HG03558 (cell line): ENCODE results near the gene GLCE.
"Not testable (repeated sequence)": the region's sequence is repeated elsewhere in the genome, so short reads cannot be mapped to it uniquely, and the experiment has no call there.

Experiments
- ATAC-seq: cut with Tn5 transposase; IDR thresholded peaks from one replicate; pipeline ENCODE4 v1.9.1; 2021; ENCODE audit warnings: moderate number of reproducible peaks; ENCODE audit not compliant: unreplicated experiment; ENCODE audit errors: extremely low read depth

Gene GLCE

DNA sequence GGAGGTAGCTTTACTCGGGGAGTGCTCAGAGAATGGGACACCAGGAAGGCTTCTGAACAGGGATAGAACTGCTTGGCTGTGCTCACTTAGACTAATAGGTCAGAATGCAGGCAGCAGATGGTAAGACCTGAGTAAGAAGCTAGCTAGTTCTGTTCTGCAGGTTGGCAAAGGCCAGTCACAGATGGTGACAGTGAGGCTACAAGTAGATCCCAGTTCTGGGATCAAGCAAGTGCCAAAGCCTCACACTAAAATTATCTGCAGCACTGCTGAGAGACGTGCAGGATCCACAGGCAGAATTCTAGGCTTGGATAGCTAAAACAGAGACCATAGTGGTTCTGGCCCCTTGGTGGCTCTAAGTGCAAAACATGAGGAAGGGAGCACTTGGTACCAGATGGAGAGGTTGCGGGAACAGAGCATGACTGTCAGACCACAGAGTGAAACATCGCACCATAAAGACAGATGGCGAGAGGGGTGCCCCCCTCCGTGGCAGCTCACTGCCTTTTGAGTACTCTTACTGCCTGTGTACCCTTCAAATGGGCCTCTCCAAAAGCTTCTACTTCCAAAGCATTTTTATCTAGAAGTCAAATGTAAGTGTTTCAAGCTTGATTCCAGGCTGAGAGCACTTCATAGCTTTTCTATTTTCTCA, 3.6 kb upstream of the GLCE start:
- ATAC-seq, result no peak

DNA sequence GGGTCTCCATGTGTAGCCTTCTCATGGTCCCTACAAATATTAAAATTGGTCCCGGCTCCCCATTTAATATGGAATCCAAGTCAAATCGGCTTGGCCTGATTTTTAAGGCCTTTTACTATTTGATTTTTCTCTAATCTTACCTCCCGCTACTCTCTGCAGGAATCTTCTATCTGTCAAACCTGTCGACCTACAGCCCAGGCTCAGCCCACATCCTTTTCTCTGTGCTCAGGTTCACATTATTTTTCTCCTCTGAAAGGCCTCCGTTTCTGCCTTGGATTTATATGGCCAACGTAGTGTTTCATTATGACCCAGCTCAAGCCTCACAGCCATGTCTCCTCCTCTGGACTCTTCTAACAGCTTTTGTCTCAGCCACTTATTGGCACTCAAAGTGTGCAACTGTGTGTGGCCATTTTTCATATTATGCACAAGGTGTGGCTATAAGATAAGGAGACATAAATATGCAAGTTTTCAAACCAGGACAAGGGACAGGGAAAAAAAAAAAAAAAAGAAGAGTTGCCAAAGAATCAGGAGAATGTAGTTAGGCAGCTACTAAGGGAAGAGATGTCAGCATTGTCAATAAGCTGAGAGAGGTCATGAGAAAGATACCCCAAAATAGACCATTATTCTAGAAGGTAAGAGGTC, 2.1 kb upstream of the GLCE start:
- ATAC-seq, result no peak

DNA sequence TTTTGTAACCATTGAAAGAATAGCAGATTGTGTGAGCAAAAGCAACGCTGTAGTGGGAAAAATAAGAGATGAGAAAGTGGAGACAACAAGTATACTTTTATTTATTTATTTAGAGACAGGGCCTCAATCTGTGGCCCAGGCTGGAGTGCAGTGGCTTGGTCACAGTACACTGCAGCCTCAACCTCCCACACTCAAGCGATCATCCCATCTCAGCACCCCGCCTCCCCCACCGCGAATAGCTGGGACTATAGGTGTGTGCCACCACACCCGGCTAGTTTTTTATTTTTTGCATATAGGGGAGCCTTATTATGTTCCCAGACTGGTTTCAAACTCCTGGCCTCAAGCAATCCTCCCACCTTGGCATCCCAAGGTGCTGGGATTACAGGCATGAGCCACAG, 1.6 kb upstream of the GLCE start:
- ATAC-seq, result no peak

DNA sequence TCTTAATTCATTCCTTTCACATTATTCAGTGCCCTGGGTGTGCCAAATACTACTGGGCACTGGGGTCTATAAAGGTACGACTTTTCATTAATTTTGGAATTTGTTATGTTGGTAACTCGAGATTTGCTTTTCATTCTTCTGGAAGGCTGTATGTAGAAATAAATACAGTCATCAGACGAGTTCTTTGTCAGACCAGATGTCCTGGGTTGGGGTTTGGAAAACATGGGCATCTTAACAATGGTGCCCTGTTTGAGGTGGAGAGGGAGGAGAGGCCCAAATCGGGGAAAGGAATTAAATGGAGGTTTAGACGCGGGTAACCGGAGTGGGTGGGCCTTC, 662 bp upstream of the GLCE start:
- ATAC-seq, result no peak

GRCh38 chr15:69161079-69161877, 843 bp downstream of the GLCE start:
- no peak for ATAC-seq

GRCh38 chr15:69161878-69162213, 1.4 kb downstream of the GLCE start:
- ATAC-seq, result no peak

- no peak for ATAC-seq
Measured at GRCh38 chr15:69163141-69163669, 2.8 kb downstream of the GLCE start.

DNA sequence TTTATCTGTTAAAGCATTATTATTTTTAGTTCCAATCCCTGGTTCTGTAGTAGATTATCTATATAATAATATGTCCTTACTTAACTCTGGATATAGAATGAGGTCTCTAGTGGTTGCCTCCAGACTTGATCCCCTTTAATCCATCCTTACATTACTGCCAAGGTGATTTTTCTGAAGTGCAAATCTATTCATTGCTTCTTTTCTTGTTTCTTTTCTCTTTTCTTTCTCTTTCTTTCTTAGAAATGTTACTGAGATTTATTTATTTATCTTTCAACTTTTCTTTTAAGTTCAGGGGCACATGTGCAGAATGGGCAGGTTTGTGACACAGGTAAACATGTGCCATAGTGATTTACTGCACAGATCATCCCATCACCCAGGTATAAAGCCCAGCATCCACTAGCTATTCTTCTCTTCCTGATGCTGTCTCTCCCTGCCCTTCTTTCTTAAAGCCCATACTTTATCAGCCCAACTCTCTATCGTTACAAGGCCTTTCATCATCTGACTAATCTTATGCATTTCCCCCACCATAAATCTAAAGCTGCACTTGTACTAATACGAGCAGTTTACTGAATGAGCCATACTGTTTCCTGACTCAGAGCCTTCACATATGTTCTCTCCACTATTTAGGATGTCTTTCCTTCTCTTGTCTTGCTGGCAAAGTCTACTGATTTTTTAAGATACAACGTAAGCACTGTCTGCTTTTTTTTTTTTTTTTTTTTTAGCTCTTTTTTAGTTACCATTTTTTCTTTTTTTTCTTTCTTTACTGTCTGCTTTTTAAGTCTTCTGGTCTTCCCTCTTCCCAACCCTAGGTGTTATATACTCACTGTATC, 4.6 kb downstream of the GLCE start:
- no peak for ATAC-seq

- no peak for ATAC-seq
Measured at GRCh38 chr15:69165637-69166025, 5.2 kb downstream of the GLCE start.

DNA sequence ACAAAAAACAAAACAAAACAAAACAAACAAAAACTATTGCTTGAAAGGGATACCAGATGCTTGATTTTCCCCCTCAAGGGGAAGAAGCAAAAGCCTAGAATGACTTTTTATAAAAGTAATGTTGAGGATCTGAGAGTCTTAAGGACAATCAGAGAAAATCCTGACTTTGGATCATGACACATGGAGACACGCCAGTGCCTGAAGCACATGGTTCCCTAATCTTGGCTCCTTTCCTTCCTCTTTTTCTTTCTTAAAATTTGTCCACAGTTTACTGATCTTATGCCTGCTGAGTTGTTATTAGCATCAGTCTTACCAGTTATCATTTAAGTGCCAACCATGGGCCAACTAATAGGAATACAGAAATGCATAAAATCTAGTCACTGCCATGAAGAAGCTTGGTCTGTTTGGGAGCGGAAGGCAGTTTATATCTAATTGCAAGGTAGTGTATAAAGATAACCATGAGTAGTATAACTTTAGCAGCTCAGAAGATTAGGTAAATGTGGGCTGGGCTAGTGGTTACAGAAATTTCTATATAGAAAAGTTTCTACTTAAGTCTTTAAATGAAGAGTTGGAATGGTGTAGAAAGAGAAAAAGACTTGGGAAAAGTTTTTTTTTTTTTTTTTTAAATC, 6.9 kb downstream of the GLCE start:
- ATAC-seq, result no peak

DNA sequence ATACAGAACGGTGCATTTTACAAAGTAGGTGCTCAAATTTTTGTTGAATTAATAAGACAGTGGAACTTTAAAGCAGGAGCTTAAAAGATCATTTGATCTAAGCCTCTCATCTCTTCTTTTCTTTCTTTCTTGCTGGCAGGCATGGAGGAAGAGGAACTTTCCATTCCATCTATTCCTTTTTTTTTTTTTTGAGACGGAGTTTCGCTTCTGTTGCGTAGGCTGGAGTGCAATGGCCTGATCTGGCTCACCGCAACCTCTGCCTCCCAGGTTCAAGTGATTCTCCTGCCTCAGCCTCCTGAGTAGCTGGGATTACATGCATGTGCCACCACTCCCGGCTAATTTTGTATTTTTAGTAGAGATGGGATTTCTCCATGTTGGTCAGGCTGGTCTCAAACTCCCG, 7.9 kb downstream of the GLCE start:
- ATAC-seq, result not testable (repeated sequence)

DNA sequence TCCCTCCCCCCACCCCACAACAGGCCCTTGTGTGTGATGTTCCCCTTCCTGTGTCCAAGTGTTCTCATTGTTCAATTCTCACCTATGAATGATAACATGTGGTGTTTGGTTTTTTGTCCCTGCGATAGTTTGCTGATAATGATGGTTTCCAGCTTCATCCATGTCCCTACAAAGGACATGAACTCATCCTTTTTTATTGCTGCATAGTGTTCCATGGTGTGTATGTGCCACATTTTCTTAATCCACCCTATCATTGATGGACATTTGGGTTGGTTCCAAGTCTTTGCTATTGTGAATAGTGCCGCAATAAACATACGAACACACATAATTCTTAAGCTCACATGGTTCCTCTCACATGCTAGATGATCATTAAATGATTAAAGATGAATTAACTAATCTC, 9.1 kb downstream of the GLCE start:
- ATAC-seq, result not testable (repeated sequence)

DNA sequence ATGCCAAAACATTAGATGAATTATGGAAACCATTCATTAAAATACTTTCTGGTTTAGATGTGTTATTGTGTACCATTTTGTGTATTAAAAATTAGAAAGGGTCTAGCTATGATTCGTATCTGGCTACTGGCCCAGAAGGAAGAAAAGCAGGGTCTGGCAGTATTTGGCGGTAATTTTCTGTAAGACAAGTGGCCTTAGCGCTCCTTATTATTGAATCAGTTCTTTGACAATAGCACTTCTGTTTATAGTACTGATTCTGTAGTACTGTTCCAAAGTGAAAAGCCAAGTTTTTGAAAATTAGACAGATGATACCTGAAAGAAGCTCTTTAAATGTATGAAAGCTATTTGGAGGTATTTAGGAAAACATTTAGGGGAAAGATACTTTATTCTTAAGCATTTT, 10.2 kb downstream of the GLCE start:
- no peak for ATAC-seq

DNA sequence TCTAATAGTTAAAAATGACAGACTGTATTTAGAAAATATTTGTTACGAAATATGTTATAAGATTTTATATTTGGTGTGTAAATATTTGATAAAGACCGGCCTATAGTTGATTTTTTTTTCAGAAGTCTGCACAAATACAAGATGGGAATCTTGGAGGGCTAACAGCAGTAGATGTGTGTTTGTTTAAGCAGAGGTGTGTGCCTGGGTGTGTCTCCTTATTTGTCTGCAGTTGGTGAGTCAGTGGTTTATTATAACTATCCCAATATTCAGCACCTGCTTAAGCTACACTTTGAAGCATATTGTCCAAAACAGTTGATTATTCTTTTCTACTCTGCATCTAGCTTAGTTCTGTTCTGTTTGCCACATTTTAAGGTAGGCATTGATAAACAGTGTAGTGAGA, 12.4 kb downstream of the GLCE start:
- no peak for ATAC-seq

DNA sequence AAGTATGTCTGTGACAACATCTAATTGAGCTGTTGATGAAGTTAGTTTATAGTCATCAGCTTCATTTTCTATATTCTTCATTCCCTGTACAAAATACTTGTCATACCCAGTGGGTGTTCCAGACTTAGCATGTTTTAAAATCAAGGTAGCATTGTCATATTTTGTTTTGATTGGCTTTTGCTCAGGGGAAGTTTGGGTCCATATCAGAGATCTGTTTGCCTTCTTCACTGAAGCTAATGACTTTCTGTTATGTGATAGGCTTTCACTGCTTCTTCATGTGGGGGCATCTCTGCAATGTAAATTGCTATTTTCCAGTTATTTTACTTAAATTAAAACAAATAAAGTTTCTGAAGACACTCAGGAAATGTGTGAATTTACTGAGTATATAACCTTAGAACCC, 15.1 kb downstream of the GLCE start:
- ATAC-seq, result no peak

- ATAC-seq, result no peak
Measured at GRCh38 chr15:69181424-69181823, 21.0 kb downstream of the GLCE start.

DNA sequence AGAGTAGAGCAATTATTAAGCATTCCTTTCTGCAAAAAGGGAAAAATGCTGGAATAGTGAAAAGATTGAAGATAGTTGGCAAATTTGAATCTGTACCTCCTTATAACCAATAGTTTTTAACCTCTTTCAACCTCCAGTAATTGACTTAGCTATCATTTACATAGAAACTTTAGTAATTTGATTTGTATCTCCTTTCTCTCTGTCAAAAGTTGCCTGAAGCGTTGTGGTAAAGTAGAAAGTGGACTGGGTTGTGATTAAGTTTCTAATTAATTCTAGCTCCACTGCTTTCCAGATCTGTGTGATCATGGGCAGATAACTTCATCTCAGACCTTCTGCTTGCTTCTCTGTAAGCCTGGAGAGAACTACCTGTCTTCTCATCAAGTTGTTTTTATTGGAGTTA, 24.8 kb downstream of the GLCE start:
- ATAC-seq, result no peak

- no peak for ATAC-seq
Measured at GRCh38 chr15:69185706-69186105, 25.3 kb downstream of the GLCE start.

DNA sequence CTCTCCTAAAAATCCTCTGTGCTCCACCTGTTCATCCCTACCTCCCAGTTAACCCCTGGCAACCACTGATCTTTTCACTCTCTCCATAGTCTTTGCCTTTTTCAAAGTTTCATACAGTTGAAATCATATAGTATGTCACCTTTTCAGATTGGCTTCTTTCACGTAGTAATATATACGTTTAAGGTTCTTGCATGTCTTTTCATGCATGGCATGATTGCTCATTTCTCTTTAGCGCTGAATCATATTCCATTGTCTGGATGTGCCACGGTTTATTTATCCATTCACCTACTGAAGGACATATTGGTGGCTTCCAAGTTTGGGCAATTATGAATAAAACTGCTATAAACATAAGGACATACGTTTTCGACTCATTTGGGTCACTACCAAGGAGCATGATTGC, 28.7 kb downstream of the GLCE start:
- ATAC-seq, result no peak

DNA sequence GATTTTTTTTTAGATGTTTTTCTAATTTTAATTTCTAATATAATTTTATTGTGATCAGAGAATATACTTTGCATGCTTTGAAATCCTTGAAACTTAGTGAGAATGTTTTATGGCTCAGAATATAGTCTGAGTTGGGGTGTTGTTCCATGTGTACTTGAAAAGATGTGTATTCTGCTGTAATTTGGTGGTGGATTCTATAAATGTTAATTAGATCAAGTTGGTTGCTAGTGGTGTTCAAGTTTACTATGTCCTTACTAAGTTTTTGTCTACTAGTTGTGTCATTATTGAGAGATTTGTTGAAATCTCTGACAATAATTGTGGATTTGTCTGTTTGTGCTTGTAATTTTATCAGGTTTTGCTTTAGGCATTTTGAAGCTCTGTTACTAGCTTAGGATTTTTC, 29.7 kb downstream of the GLCE start:
- ATAC-seq, result no peak
